Measurements from ENCODE around the gene AARS1. TPM values are rescaled to one million over a fixed set of nuclear protein-coding genes. Genes with fewer than 3 reads are reported as not detected.
"Not testable (repeated sequence)": the region's sequence is repeated elsewhere in the genome, so short reads cannot be mapped to it uniquely, and the experiment has no call there.

AARS1 gene
- total and polyA plus RNA-seq, 2 donors (not counting 3 experiments of a cell fraction or from before 2014, with no cell fraction given): 71.3 to 110 TPM

DNA sequence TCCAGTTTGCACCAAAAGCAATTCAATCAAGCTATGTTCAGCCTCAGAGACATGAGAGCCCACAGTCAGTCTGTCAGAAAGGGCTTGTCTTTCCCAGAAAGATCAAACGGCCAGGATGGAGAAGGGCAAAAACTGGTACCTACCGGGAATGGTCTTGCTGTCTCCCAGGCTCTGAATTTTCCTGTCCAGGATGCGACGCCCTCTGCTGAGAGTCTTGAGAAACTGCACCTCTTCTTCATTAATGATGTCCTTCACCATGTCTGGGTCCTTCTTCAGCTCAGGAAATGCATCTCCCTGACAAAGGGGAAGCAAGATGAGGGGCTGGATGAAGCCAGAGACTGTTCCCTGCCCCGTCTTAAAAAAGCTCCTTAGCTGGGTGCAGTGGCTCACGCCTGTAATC, 21.8 kb downstream of the AARS1 start:
- H2AFZ ChIP-seq (ENCODE audit: low read depth, low read length): no peak overlapping the region
- H3K4me3 ChIP-seq (replicated peaks in 1 of 3; ENCODE audit: insufficient read depth in 1 of 3, low read depth in 1 of 3, low read length in 3 of 3): no peak overlapping the region
- no peak for TF ChIP-seq POLR2AphosphoS5 (IDR thresholded peaks at IDR 0.05; ENCODE audit: insufficient read depth, low read depth, low read length)
- TF ChIP-seq, protein P1, sequence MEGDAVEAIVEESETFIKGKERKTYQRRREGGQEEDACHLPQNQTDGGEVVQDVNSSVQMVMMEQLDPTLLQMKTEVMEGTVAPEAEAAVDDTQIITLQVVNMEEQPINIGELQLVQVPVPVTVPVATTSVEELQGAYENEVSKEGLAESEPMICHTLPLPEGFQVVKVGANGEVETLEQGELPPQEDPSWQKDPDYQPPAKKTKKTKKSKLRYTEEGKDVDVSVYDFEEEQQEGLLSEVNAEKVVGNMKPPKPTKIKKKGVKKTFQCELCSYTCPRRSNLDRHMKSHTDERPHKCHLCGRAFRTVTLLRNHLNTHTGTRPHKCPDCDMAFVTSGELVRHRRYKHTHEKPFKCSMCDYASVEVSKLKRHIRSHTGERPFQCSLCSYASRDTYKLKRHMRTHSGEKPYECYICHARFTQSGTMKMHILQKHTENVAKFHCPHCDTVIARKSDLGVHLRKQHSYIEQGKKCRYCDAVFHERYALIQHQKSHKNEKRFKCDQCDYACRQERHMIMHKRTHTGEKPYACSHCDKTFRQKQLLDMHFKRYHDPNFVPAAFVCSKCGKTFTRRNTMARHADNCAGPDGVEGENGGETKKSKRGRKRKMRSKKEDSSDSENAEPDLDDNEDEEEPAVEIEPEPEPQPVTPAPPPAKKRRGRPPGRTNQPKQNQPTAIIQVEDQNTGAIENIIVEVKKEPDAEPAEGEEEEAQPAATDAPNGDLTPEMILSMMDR (IDR thresholded peaks at IDR 0.05; ENCODE audit: extremely low read depth in 1 of 2, insufficient read depth in 1 of 2, low read depth in 1 of 2, low read length in 2 of 2): peak; percentile 71 to 76
- peak; percentile 65 for DNase-seq (ENCODE audit: low read depth, low spot score)
- no peaks in the 10 kb centered on the region for H3K9me3 ChIP-seq (replicated peaks; ENCODE audit: control insufficient read depth, insufficient read depth, low read length)
- intact Hi-C loops (cut with micrococcal nuclease) (no loop called here), dilution Hi-C loops (cut with MboI; ENCODE audit: extremely low pct_ligation_motif_present, low sequenced_read_pairs) (no loop called here)
- CTCF ChIA-PET: interaction anchor here (0.8 to 2.8 kb wide), 13 partner anchors 10 to 115 kb away, joined by 3 to 40 read pairs (median 5); partner anchors contain the start of gene EXOSC6
- no peaks in the 10 kb centered on the region for H3K9me1 ChIP-seq (replicated peaks; ENCODE audit: control insufficient read depth, extremely low read depth, insufficient read depth, low read length)
- no peak overlapping the region for H3K4me2 ChIP-seq (ENCODE audit: insufficient read depth, low read length)
- peaks cover 26 to 42% of the 10 kb centered on the region in 2 experiments for H3K36me3 ChIP-seq (ENCODE audit: control insufficient read depth in 2 of 2, extremely low read depth in 1 of 2, insufficient read depth in 2 of 2, low read length in 2 of 2)
- H3K27ac ChIP-seq (ENCODE audit: insufficient read depth, low read depth, low read length): no peak overlapping the region
- H3K79me2 ChIP-seq (ENCODE audit: control insufficient read depth, insufficient read depth, low read length): no peaks in the 10 kb centered on the region
- POLR2A ChIA-PET: interaction anchor here (1.5 kb wide), 1 partner anchor 21 kb away, joined by 5 read pairs; the partner anchor contains the start of gene AARS1
- peak; percentile 94 for FAIRE-seq
- no peaks in the 10 kb centered on the region for H4K20me1 ChIP-seq (replicated peaks; ENCODE audit: control insufficient read depth, extremely low read depth, insufficient read depth, low read length)
- no peak overlapping the region for H3K9ac ChIP-seq (replicated peaks; ENCODE audit: extremely low read depth, insufficient read depth, low read length)
- H3K4me1 ChIP-seq (ENCODE audit: control insufficient read depth, extremely low read depth, insufficient read depth, low read length): no peaks in the 10 kb centered on the region
- no TSS peak for BruUV-seq (replicated peaks)
- H3K27me3 ChIP-seq (ENCODE audit: control insufficient read depth in 2 of 2, insufficient read depth in 2 of 2, low read length in 2 of 2): no peaks in the 10 kb centered on the region

DNA sequence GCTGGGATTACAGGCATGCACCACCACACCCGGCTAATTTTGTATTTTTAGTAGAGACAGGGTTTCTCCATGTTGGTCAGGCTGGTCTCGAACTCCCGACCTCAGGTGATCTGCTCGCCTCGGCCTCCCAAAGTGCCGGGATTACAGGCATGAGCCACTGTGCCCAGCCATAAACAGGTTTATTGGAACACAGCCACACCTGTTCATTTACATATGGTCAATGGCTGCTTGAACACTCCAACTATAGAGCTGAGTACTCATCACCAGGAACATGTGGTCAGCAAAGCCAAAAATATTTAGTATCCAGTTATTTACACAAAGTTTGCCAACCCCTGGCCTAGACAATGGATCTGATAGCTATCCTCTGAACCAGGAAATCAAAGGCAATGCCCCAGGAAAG, 29.4 kb downstream of the AARS1 start:
- H3K9me1 ChIP-seq (replicated peaks; ENCODE audit: control insufficient read depth, extremely low read depth, insufficient read depth, low read length): not testable (repeated sequence)

More for the DNA sequence above, 29.4 kb downstream of the AARS1 start:
- H3K4me3 ChIP-seq (replicated peaks in 1 of 3; ENCODE audit: insufficient read depth in 1 of 3, low read depth in 1 of 3, low read length in 3 of 3); H3K79me2 ChIP-seq (ENCODE audit: control insufficient read depth, insufficient read depth, low read length); H4K20me1 ChIP-seq (replicated peaks; ENCODE audit: control insufficient read depth, extremely low read depth, insufficient read depth, low read length); H3K27ac ChIP-seq (ENCODE audit: insufficient read depth, low read depth, low read length); H2AFZ ChIP-seq (ENCODE audit: low read depth, low read length); FAIRE-seq; H3K27me3 ChIP-seq (ENCODE audit: control insufficient read depth in 2 of 2, insufficient read depth in 2 of 2, low read length in 2 of 2); H3K4me2 ChIP-seq (ENCODE audit: insufficient read depth, low read length); intact Hi-C loops (cut with micrococcal nuclease); POLR2A ChIA-PET; H3K4me1 ChIP-seq (ENCODE audit: control insufficient read depth, extremely low read depth, insufficient read depth, low read length); DNase-seq (ENCODE audit: low read depth, low spot score); H3K9me3 ChIP-seq (replicated peaks; ENCODE audit: control insufficient read depth, insufficient read depth, low read length); dilution Hi-C loops (cut with MboI; ENCODE audit: extremely low pct_ligation_motif_present, low sequenced_read_pairs); H3K9ac ChIP-seq (replicated peaks; ENCODE audit: extremely low read depth, insufficient read depth, low read length); BruUV-seq (replicated peaks): not testable (repeated sequence)
- H3K36me3 ChIP-seq (ENCODE audit: control insufficient read depth in 2 of 2, extremely low read depth in 1 of 2, insufficient read depth in 2 of 2, low read length in 2 of 2): peaks cover 15 to 51% of the 10 kb centered on the region in 2 experiments
- CTCF ChIA-PET: interaction anchor here (0.9 to 1.1 kb wide), 2 partner anchors 9 to 98 kb away, joined by 4 read pairs; no protein-coding TSS in a partner anchor

Measured in endothelial cell of umbilical vein (primary cell).